HG03139 (cell line): ENCODE results near the gene GPR62.

ENCODE experiments used
- ATAC-seq: cut with Tn5 transposase; IDR thresholded peaks from one replicate; pipeline ENCODE4 v1.9.1; 2021; ENCODE audit not compliant: unreplicated experiment

The GPR62 gene

GRCh38 chr3:51954105-51954504 lies 1.1 kb upstream of the GPR62 start:
- ATAC-seq: no peak

DNA sequence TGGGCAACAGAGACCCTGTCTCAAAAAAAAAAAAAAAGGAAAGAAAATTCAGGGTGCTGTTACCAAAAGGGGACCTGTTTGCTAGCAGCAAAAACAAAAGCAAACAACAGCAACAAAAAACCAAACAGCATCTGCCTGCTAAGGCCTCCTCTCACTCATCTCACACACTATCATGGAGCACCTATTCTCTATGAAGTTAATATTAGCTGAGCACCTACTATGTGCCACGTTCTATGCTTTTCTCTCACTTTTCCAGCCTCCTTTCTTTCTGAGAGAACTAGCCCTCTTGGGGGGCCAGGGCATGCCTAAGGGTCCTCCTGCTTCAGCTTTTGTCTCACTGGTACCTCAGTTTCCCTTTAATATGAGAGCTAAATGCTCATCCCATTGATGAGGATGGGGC lies 468 bp upstream of the GPR62 start:
- no peak for ATAC-seq

DNA sequence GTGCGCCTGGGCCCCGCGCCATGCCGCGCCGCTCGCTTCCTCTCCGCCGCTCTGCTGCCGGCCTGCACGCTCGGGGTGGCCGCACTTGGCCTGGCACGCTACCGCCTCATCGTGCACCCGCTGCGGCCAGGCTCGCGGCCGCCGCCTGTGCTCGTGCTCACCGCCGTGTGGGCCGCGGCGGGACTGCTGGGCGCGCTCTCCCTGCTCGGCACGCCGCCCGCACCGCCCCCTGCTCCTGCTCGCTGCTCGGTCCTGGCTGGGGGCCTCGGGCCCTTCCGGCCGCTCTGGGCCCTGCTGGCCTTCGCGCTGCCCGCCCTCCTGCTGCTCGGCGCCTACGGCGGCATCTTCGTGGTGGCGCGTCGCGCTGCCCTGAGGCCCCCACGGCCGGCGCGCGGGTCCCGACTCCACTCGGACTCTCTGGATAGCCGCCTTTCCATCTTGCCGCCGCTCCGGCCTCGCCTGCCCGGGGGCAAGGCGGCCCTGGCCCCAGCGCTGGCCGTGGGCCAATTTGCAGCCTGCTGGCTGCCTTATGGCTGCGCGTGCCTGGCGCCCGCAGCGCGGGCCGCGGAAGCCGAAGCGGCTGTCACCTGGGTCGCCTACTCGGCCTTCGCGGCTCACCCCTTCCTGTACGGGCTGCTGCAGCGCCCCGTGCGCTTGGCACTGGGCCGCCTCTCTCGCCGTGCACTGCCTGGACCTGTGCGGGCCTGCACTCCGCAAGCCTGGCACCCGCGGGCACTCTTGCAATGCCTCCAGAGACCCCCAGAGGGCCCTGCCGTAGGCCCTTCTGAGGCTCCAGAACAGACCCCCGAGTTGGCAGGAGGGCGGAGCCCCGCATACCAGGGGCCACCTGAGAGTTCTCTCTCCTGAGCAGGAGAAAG lies 951 bp downstream of the GPR62 start:
- no peak for ATAC-seq

DNA sequence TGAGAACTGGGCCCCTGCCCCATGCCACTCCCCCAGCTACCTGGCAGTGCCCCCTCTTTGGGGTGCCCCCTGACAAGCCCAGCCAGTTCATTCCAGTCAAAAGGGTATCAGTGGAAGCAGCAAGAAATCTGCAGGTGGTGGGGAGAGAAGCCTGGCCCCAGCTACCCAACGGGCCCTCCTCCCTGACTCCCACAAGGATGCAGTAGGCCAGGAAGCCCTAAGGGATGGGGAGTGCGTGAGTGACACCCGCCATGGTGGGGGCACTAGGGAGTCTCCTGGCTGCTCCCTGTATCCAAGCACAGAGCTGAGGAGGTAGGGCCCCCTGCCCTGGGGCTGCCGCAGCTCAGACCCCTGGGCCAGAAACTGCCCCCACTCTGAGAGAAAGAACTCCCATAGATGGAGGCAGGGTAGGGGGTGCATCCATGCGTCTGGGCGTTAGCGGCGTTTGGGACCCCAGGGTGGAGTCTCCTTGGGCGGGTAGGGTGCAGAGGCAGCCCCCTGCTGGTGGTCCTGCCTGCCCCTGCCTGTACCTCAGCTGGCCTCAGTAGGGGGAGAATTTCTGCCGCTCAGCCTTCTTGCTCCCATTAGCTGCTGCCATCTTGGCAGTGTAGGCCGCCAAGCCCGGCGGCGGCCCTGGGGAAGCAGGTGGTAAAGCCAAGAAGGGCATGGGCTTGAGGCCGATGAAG lies 2.5 kb downstream of the GPR62 start:
- no peak for ATAC-seq

GRCh38 chr3:51958603-51959521 lies 3.7 kb downstream of the GPR62 start:
- ATAC-seq: no peak

DNA sequence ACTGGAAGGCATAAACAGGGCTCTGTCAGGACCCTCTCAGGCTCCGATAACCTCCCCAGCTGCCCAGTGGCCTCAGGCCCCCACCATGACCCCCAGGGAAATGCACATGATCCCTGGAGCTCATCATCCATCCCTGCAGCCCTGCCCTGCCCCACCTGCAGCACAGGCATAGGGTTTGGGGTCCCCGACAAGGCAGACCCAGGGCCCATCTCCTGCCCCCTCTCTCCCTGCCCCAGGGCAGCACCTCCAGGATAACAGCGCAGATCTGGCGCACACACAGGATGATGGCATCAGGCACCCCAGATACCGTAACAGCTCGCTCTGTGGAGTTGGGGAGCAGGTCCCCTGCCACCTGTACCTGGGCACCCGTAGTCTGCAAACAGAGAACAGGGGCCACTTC lies 4.5 kb downstream of the GPR62 start:
- ATAC-seq: no peak

- no peak for ATAC-seq
Measured at GRCh38 chr3:51960386-51960785, 5.2 kb downstream of the GPR62 start.

DNA sequence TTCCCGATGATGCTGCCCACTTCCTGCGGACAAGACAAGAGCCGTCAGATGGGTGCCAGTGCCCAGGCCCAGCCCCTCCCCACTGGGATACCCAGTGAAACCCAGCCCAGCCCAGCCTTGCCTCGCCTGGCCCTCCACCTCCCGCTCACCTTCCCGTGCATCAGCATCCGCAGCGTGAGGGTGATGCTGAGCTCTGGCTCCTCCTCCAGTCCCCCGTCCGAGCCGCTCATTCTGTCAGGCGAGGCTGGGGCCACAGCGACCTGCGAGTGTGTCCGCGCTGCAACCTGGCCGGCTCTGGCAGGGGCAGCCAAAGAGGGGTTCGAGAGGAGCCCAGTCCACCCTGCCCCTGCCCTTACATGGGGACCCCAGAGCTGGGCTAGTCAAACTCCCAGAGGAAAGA lies 5.8 kb downstream of the GPR62 start:
- no peak for ATAC-seq

- ATAC-seq: no peak
Measured at GRCh38 chr3:51961602-51962569, 6.7 kb downstream of the GPR62 start.

- no peak for ATAC-seq
Measured at GRCh38 chr3:51962854-51963530, 7.8 kb downstream of the GPR62 start.

GRCh38 chr3:51963951-51964451 lies 8.8 kb downstream of the GPR62 start:
- ATAC-seq: no peak

DNA sequence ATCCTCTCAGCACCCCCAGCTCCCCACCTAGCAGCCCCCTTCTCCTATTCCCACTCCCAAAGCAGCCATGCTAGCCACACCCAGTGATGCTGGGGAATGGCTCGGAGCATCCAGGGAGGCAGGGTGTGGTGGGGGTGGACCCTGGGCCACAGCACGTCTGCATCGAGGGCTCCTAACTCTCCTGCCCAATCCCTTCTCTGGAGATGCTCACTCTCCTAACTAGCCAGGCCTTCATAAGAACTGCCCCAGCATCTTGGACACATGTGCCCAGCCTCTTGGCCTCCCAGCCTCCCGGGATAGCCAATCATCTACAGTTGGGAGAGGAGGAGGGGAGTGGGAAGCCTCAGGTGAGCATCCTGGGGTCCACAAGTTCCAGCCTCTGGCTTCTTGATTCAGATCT lies 9.3 kb downstream of the GPR62 start:
- ATAC-seq: no peak

- no peak for ATAC-seq
Measured at GRCh38 chr3:51966016-51966415, 10.8 kb downstream of the GPR62 start.

GRCh38 chr3:51966486-51966885 lies 11.3 kb downstream of the GPR62 start:
- ATAC-seq: no peak

DNA sequence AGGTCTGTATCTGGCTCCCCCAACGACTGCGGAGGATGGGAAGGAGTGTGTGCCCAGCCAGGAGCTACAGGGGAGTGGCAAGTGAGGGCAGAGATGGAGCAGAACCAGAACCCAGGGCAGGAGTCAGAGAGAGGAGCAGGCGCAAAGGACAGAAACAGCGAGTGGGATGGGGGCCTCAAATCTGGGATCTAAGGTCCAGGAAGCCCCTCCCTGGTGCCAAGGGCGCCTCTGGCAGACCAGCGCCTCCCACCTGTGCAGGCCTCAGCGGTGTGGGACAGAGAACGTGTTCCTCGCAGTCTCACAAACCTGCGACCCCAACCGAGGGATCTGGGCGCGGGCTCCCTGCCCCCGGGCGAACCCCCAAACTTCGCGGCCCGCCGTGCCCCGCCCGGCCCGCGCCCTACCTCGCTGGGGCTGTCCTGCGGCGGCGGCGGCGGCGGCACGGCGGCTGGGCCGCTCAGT lies 11.8 kb downstream of the GPR62 start:
- no peak for ATAC-seq

- ATAC-seq: no peak
Measured at GRCh38 chr3:51967384-51968169, 12.4 kb downstream of the GPR62 start, which contains the start of gene PCBP4. PCBP4 (minus strand) TSS chr3:51967454; CDS start chr3:51961240, 6,214 bp downstream.

- no peak for ATAC-seq
Measured at GRCh38 chr3:51968170-51968775, 13.1 kb downstream of the GPR62 start.
